Liver (tissue), 9 donors: Measurements from ENCODE around the gene DMD. TPM values are rescaled to one million over a fixed set of nuclear protein-coding genes. Genes with fewer than 3 reads are reported as not detected.

Source experiments
- DNase-seq: peaks from one replicate; pipeline ENCODE4 v3.0.0-alpha.2; 2017; ENCODE audit warnings: low spot score
- H3K27ac ChIP-seq, 2 donors: one replicate each; pipeline ENCODE4 v1.7.0; 2013; ENCODE audit warnings: inconsistent platforms in 2 of 2, low read length in 2 of 2, control low read depth in 1 of 2, low read depth in 1 of 2, mild to moderate bottlenecking in 1 of 2
- H3K27me3 ChIP-seq, 4 donors: one replicate each; pipeline versions ENCODE4 v1.6.1 to v1.7.0; 2013; ENCODE audit warnings: low read length in 3 of 4, inconsistent platforms in 1 of 4, mild to moderate bottlenecking in 1 of 4, moderate library complexity in 1 of 4; ENCODE audit not compliant: control insufficient read depth in 4 of 4, insufficient read depth in 4 of 4
- H3K36me3 ChIP-seq, 4 donors: one replicate each; pipeline versions ENCODE4 v1.6.1 to v1.7.0; 2013; ENCODE audit warnings: low read length in 3 of 4, mild to moderate bottlenecking in 3 of 4, low read depth in 1 of 4, moderate library complexity in 1 of 4; ENCODE audit not compliant: control insufficient read depth in 4 of 4, insufficient read depth in 3 of 4
- H3K4me1 ChIP-seq, 4 donors: one replicate each; pipeline versions ENCODE4 v1.6.1 to v1.7.0; 2013; ENCODE audit warnings: low read length in 3 of 4, mild to moderate bottlenecking in 3 of 4, moderate library complexity in 1 of 4; ENCODE audit not compliant: control insufficient read depth in 4 of 4, insufficient read depth in 4 of 4
- H3K4me3 ChIP-seq, 3 donors: one replicate each; pipeline versions ENCODE4 v1.6.1 to v1.7.0; 2013; ENCODE audit warnings: low read length in 3 of 3, control low read depth in 1 of 3, low read depth in 1 of 3, mild to moderate bottlenecking in 1 of 3
- H3K9ac ChIP-seq, 2 donors: one replicate each; pipeline ENCODE4 v1.7.0; 2013; ENCODE audit warnings: low read length in 2 of 2, mild to moderate bottlenecking in 2 of 2, moderate library complexity in 2 of 2, control low read depth in 1 of 2, low read depth in 1 of 2
- H3K9me3 ChIP-seq, 4 donors: one replicate each; pipeline versions ENCODE4 v1.6.1 to v1.7.0; 2013; ENCODE audit warnings: low read length in 3 of 4; ENCODE audit not compliant: control insufficient read depth in 4 of 4
- CTCF ChIP-seq: fragments of 150-350 bp; IDR thresholded peaks from 2 replicates; pipeline ENCODE4 v1.5.1; 2017; ENCODE audit warnings: improper control_type of control experiment, low read depth, low read length; ENCODE audit not compliant: missing input control
- EGR1 ChIP-seq, 2 donors: IDR thresholded peaks; 2 replicates each; pipeline ENCODE4 v1.6.1; 2016 to 2018; ENCODE audit warnings: antibody characterized with exemption in 2 of 2, low read depth in 2 of 2
- FOXA1 ChIP-seq: IDR thresholded peaks from 2 replicates; pipeline ENCODE4 v1.6.1; 2016; ENCODE audit warnings: antibody characterized with exemption
- FOXA2 ChIP-seq: IDR thresholded peaks from 2 replicates; pipeline ENCODE4 v1.6.1; 2016; ENCODE audit warnings: antibody characterized with exemption
- GABPA ChIP-seq, 2 donors: IDR thresholded peaks in 1 of 2; conservative IDR thresholded peaks in 1 of 2; 2 replicates each; pipeline ENCODE4 v1.6.1; 2016; ENCODE audit warnings: antibody characterized with exemption in 2 of 2, mild to moderate bottlenecking in 1 of 2, moderate library complexity in 1 of 2
- HNF4A ChIP-seq, 2 donors: conservative IDR thresholded peaks; 2 replicates each; pipeline ENCODE4 v1.6.1; 2016; ENCODE audit warnings: antibody characterized with exemption in 2 of 2, mild to moderate bottlenecking in 2 of 2
- HNF4G ChIP-seq: IDR thresholded peaks from 2 replicates; pipeline ENCODE4 v1.6.1; 2016; ENCODE audit warnings: antibody characterized with exemption
- JUND ChIP-seq, 2 donors: IDR thresholded peaks; 2 replicates each; pipeline ENCODE4 v1.6.1; 2016; ENCODE audit warnings: antibody characterized with exemption in 2 of 2
- MAX ChIP-seq: IDR thresholded peaks from 2 replicates; pipeline ENCODE4 v1.6.1; 2016; ENCODE audit warnings: antibody characterized with exemption
- NR2F2 ChIP-seq: IDR thresholded peaks from 2 replicates; pipeline ENCODE4 v1.6.1; 2016; ENCODE audit warnings: antibody characterized with exemption
- RAD21 ChIP-seq, 2 donors: IDR thresholded peaks; 2 replicates each; pipeline ENCODE4 v1.6.1; 2016; ENCODE audit warnings: antibody characterized with exemption in 2 of 2, mild to moderate bottlenecking in 2 of 2
- RXRA ChIP-seq, 2 donors: IDR thresholded peaks; 2 replicates each; pipeline ENCODE4 v1.6.1; 2017 to 2018; ENCODE audit warnings: antibody characterized with exemption in 2 of 2, mild to moderate bottlenecking in 1 of 2
- SP1 ChIP-seq: IDR thresholded peaks from 2 replicates; pipeline ENCODE4 v1.6.1; 2018; ENCODE audit warnings: antibody characterized with exemption, mild to moderate bottlenecking
- TAF1 ChIP-seq: conservative IDR thresholded peaks from 2 replicates; pipeline ENCODE4 v1.6.1; 2016; ENCODE audit warnings: antibody characterized with exemption, mild to moderate bottlenecking
- YY1 ChIP-seq: IDR thresholded peaks from 2 replicates; pipeline ENCODE4 v1.6.1; 2016; ENCODE audit warnings: antibody characterized with exemption, mild to moderate bottlenecking
- WGBS: extraction: QIAGEN DNeasy Blood & Tissue Kit; methylation state at CpG from one replicate; pipeline ENCODE4 v1.1.7; 2013; 5-methylcytosine and 5-hydroxymethylcytosine counted together
- polyA plus RNA-seq, 2 donors: library from polyadenylated mRNA; stranded (reverse) in 1 of 2; unstranded in 1 of 2; fragments of 200-250 nt in 1 of 2; fragments of >200 nt in 1 of 2; fragmentation: Nextera tagmentation in 1 of 2; extraction: Ambion mirVana in 1 of 2; gene quantifications; one replicate each; pipeline versions ENCODE4 v1.2.1 to v1.2.3, GENCODE V29; 2013 to 2015
- total RNA-seq, 2 donors: library from RNA; depleted of rRNA; stranded (reverse); fragments of >200 nt; gene quantifications; one replicate each; pipeline ENCODE4 v1.2.3, GENCODE V29; 2014
- TF ChIP-seq, protein P1 (sequence below): IDR thresholded peaks from 2 replicates; pipeline ENCODE4 v1.6.1; 2016; ENCODE audit warnings: antibody characterized with exemption, mild to moderate bottlenecking
- TF ChIP-seq, protein P2 (sequence below): IDR thresholded peaks from 2 replicates; pipeline ENCODE4 v1.6.1; 2016; ENCODE audit warnings: antibody characterized with exemption
- TF ChIP-seq, protein P3 (sequence below): IDR thresholded peaks from 2 replicates; pipeline ENCODE4 v1.6.1; 2016; ENCODE audit warnings: antibody characterized with exemption
- donor health status: healthy.
- donor health status: healthy.
- donor health status: healthy.
- donor health status: healthy.
- donor health status: healthy.

Gene DMD
- total and polyA plus RNA-seq, 4 donors = 14.6 to 61.9 (median 23.9) TPM

DNA sequence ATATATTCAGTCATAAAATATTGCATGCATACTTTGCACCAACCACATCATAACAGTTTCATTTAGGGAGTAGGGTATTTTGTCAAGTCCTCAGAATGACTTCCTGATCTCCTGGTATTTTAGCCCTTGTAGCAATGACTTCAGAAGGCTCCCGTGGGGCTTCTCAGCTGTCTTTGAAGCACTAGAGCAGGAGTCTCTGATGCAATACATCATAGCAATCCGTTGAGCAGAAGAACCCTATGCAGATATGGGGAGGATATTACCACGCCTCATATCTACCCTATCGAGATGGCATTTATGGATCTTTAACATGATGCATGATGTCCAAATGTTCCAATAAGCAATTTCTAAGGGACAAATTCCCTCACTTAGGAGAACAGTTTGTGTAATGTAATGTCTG is 1765.8 kb downstream of the DMD start:
- no peak overlapping the region for H3K9ac ChIP-seq
- H3K27me3 ChIP-seq = no peaks in the 10 kb centered on the region
- no peak overlapping the region for H3K4me3 ChIP-seq
- H3K4me1 ChIP-seq = peaks cover 0 to 2% (median 0%) of the 10 kb centered on the region in 4 donors
- no peak for DNase-seq
- no peak overlapping the region for H3K27ac ChIP-seq
- H3K9me3 ChIP-seq = no peaks in the 10 kb centered on the region
- WGBS = 83% methylated on average over 4 of the region's 4 CpGs
- no peaks in the 10 kb centered on the region for H3K36me3 ChIP-seq
- TF ChIP-seq, protein P1, sequence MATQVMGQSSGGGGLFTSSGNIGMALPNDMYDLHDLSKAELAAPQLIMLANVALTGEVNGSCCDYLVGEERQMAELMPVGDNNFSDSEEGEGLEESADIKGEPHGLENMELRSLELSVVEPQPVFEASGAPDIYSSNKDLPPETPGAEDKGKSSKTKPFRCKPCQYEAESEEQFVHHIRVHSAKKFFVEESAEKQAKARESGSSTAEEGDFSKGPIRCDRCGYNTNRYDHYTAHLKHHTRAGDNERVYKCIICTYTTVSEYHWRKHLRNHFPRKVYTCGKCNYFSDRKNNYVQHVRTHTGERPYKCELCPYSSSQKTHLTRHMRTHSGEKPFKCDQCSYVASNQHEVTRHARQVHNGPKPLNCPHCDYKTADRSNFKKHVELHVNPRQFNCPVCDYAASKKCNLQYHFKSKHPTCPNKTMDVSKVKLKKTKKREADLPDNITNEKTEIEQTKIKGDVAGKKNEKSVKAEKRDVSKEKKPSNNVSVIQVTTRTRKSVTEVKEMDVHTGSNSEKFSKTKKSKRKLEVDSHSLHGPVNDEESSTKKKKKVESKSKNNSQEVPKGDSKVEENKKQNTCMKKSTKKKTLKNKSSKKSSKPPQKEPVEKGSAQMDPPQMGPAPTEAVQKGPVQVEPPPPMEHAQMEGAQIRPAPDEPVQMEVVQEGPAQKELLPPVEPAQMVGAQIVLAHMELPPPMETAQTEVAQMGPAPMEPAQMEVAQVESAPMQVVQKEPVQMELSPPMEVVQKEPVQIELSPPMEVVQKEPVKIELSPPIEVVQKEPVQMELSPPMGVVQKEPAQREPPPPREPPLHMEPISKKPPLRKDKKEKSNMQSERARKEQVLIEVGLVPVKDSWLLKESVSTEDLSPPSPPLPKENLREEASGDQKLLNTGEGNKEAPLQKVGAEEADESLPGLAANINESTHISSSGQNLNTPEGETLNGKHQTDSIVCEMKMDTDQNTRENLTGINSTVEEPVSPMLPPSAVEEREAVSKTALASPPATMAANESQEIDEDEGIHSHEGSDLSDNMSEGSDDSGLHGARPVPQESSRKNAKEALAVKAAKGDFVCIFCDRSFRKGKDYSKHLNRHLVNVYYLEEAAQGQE = no peak
- TF ChIP-seq GABPA (IDR thresholded peaks at IDR 0.05 in 1 of 2, conservative IDR thresholded peaks at IDR 0.05 in 1 of 2) (no peak), JUND (IDR thresholded peaks at IDR 0.05) (no peak), EGR1 (IDR thresholded peaks at IDR 0.05; ENCODE audit: low read depth in 2 of 2) (no peak), SP1 (no peak), CTCF (no peak), RAD21 (IDR thresholded peaks at IDR 0.05) (no peak), HNF4G (no peak)

- TF ChIP-seq RXRA (IDR thresholded peaks at IDR 0.05) (no peak), GABPA (IDR thresholded peaks at IDR 0.05 in 1 of 2, conservative IDR thresholded peaks at IDR 0.05 in 1 of 2) (no peak), SP1 (no peak), FOXA1 (no peak), MAX (no peak), HNF4G (no peak), HNF4A (conservative IDR thresholded peaks at IDR 0.05) (no peak), JUND (IDR thresholded peaks at IDR 0.05) (no peak), RAD21 (IDR thresholded peaks at IDR 0.05) (no peak), NR2F2 (no peak), FOXA2 (no peak), TAF1 (no peak), EGR1 (IDR thresholded peaks at IDR 0.05; ENCODE audit: low read depth in 2 of 2) (no peak), YY1 (no peak), CTCF (no peak)
- TF ChIP-seq, protein P2, sequence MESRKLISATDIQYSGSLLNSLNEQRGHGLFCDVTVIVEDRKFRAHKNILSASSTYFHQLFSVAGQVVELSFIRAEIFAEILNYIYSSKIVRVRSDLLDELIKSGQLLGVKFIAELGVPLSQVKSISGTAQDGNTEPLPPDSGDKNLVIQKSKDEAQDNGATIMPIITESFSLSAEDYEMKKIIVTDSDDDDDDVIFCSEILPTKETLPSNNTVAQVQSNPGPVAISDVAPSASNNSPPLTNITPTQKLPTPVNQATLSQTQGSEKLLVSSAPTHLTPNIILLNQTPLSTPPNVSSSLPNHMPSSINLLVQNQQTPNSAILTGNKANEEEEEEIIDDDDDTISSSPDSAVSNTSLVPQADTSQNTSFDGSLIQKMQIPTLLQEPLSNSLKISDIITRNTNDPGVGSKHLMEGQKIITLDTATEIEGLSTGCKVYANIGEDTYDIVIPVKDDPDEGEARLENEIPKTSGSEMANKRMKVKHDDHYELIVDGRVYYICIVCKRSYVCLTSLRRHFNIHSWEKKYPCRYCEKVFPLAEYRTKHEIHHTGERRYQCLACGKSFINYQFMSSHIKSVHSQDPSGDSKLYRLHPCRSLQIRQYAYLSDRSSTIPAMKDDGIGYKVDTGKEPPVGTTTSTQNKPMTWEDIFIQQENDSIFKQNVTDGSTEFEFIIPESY = no peak
- TF ChIP-seq, protein P1 = no peak
- TF ChIP-seq, protein P3, sequence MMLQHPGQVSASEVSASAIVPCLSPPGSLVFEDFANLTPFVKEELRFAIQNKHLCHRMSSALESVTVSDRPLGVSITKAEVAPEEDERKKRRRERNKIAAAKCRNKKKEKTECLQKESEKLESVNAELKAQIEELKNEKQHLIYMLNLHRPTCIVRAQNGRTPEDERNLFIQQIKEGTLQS = no peak
- no peaks in the 10 kb centered on the region for H3K27me3 ChIP-seq
- no peaks in the 10 kb centered on the region for H3K9me3 ChIP-seq
- H3K9ac ChIP-seq = no peak overlapping the region
- H3K27ac ChIP-seq = no peak overlapping the region
- no peak for DNase-seq
- no peaks in the 10 kb centered on the region for H3K36me3 ChIP-seq
- 93% methylated on average over 8 of the region's 8 CpGs for WGBS
- peaks cover 0 to 2% (median 0%) of the 10 kb centered on the region in 4 donors for H3K4me1 ChIP-seq
- H3K4me3 ChIP-seq = no peak overlapping the region
Observed at GRCh38 chrX:31443654-31444053, 1767.7 kb downstream of the DMD start.
